Inflammatory macrophage (primary cell): ENCODE data around the gene PPP1R3E.

Experiments
- DNase-seq, 2 donors: peaks; one replicate each; pipeline ENCODE4 v3.0.0-alpha.2; 2020 to 2022

PPP1R3E gene

GRCh38 chr14:23248601-23249000 lies 54.1 kb downstream of the PPP1R3E start:
- no peak for DNase-seq
